Prostate gland (tissue), 2 donors: ENCODE data around the gene JAKMIP3.

ENCODE experiments used
- CTCF ChIP-seq, 4 experiments: fragments of 200-600 bp in 2 of 4; fragments of 450-650 bp in 2 of 4; sonication (generic) in 2 of 4; IDR thresholded peaks; 1 replicate in 3 of 4; 2 replicates in 1 of 4; pipeline ENCODE4 v1.5.1; 2016 to 2019; ENCODE audit warnings: antibody characterized with exemption in 4 of 4, mild to moderate bottlenecking in 2 of 4, moderate library complexity in 2 of 4
- POLR2A ChIP-seq: fragments of 450-650 bp; IDR thresholded peaks from one replicate; pipeline ENCODE4 v1.6.1; 2016; ENCODE audit warnings: antibody characterized with exemption, mild to moderate bottlenecking

GRCh38 chr10:132021504-132022143, 44.1 kb upstream of the JAKMIP3 start:
- TF ChIP-seq CTCF (IDR thresholded peaks at IDR 0.05) (no peak), POLR2A (no peak)
